HG03354 (cell line): ENCODE data around the gene UBQLN1.

Experiments
- ATAC-seq: cut with Tn5 transposase; IDR thresholded peaks from one replicate; pipeline ENCODE4 v1.9.1; 2021; ENCODE audit warnings: mild to moderate bottlenecking; ENCODE audit not compliant: unreplicated experiment, poor library complexity, severe bottlenecking

Gene UBQLN1

DNA sequence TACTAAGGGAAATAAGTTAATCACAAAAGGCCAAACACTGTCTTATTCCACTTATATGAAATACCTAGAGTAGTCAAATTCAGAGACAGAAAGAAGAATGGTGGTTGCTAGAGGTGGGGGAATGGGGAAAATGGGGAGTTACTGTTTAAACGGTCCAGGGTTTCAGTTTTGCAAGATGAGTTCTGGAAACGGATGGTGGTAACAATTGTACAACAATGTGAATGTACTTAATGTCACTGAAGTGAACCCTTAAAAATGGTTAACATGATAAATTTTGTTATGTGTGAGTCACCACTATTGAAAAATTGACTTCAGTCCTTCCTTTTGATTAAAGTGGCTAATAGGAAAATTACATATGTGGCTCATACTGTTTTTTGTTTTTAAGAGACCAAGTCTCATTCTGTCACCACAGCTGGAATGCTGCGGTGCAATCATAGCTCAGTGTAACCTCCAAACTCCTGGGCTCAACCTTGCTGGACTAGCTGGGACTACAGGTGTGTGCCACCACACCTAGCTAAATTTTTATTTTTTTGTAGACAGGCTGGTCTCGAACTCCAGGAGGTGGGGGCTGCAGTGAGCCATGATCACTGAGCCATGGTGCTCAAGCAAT lies 8.7 kb downstream of the UBQLN1 start:
- peak; percentile 46 for ATAC-seq

DNA sequence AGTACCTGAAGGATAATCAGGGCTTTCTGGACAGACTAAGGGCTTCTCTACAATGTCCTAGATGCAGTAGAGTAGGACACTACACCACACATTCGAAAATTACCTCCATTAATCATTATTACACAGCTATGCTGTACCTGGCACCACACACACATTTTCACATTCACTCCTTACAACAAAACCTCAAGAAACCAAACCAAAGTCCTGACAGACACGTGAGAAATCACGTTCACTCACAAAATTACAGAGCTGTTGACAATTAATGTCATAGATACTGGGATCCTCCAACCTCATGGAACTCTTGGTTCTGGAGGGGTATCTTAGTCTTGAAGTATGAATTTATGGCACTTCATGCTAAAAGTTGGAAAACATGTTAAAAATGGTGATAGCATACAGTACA lies 16.3 kb downstream of the UBQLN1 start:
- ATAC-seq, result no peak

GRCh38 chr9:83688921-83689320 lies 18.8 kb downstream of the UBQLN1 start:
- no peak for ATAC-seq

GRCh38 chr9:83681490-83681889 lies 26.3 kb downstream of the UBQLN1 start:
- ATAC-seq, result no peak

DNA sequence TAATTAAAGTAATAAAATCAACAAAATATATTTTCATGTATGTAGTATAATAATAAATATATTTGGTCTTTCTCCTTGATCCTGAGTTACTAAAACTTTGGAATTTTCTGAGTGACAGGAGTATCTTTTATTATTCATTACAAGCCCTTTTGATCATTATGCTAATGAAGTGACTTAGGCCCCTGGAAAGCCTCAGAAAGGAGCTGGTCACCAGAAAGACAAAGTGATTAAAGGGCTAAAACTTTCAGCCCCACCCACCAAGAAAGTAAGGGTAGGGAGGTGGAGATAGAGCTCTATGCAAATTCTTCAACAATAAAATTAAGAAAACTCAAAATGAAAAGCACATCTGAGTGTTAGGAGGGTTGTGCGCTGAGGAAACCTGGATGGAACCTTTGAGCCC lies 27.5 kb downstream of the UBQLN1 start:
- ATAC-seq, result no peak

DNA sequence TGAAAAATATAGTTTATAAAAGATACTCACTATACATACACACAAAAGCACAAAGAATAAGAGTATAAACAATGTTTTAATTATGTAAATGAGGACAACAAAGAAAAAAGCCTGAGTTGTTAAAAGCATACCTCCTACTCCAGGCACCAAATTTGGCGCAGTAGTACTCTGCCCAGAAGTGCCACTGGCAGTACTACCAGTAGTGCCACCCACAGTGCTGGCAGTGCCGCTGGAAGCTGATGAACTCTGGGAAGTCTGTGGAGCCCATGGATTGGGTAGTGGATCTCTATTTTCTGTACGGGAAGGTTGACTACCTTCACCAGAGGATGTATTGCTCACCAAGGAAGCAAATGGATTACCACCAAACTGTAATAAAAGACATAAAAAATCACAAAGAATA lies 30.2 kb downstream of the UBQLN1 start:
- no peak for ATAC-seq

DNA sequence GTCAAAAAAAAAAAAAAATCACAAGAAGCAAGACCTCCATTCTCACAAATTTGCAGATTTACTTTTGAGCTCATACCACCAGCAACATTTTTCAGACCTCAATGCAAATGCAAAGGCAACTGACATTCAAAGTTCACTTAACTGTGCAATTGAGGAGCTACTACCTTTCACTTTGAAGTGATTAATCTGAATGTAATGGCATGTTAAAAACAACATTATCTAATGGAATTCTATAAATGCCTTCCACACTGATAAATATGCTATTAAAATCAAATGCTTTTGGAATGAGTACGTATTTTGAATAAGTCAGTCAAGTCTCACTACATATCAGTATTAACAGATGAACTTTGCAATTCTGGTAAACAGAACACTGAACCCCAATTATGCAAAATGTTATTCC lies 32.3 kb downstream of the UBQLN1 start:
- ATAC-seq, result no peak

DNA sequence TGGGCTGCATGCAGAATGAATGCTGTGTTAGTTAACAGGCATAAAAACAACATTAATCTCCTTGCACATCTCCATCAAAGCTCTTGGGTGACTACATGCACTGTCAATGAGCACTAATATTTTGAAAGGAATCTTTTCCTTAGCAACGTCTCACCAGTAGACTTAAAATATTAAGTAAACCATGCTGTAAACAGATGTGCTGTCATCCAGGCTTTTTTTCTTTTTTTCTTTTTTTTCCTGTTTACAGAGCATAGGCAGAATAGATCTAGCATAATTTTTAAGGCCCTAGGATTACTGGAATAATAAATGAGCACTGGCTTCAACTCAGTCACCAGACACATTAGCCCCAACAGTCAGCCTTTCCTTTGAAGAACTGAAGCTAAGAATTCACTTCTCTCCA lies 36.3 kb downstream of the UBQLN1 start:
- no peak for ATAC-seq

DNA sequence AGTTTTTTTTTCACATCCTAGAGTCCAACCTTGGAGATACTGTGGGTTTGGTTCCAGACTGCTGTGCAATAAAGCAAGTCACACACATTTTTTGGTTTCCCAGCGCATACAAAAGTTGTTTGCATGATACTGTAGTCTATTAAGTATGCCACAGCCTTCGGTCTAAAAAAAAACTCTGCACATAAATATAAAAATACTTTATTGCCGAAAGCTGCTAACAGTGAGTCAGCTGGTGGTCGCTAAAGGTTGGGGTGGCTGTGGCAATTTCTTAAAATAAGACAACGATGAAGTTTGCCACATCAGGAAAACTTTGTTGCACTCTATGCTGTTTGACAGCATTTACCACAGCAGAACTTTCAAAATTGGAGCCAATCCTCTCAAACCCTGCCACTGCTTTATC lies 37.4 kb downstream of the UBQLN1 start:
- no peak for ATAC-seq

GRCh38 chr9:83669067-83669466 lies 38.7 kb downstream of the UBQLN1 start:
- no peak for ATAC-seq

- ATAC-seq, result peak; percentile 98
Measured at GRCh38 chr9:83665580-83666200, 42.1 kb downstream of the UBQLN1 start.

DNA sequence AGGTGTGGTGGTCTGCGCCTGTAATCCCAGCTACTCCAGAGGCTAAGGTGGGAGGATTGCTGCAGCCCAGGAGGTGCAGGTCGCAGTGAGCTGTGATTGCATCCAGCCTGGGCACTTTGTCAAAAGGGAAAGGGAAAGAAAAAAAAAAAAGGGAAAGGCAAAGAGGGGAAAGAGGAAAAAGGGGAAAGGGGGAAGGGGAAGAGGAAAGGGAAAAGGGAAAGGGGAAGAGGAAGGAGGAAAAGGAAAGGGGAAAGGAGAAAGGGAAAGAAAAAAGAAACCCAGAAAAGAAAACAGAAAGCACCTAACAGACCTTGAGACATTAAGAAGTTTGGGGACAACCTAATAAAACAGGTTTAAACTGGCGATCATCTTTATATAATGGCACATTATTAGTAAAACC lies 44.8 kb downstream of the UBQLN1 start:
- ATAC-seq, result no peak

GRCh38 chr9:83656952-83657351 lies 50.8 kb downstream of the UBQLN1 start:
- ATAC-seq, result no peak

GRCh38 chr9:83656032-83656680 lies 51.6 kb downstream of the UBQLN1 start:
- ATAC-seq, result peak; percentile 64

DNA sequence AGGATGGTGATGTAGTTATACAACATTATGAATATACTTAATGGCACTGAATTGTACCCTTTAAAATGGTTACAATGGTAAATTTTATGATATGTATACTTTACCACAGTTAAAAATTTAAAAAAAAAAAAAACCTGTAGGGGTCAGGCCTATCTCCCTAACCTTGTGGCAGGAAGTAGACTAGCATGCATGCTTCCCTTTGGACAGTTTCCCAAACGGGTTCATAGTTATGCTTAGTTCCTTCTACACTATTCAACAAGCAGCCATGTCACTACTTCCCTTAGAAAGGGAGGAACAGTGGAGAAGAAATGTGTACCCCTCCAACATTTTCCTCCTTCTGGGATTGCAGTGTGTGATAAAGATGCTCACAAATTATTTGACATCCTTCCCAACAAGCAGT lies 52.3 kb downstream of the UBQLN1 start:
- ATAC-seq, result no peak

GRCh38 chr9:83652433-83652832 lies 55.3 kb downstream of the UBQLN1 start:
- no peak for ATAC-seq

DNA sequence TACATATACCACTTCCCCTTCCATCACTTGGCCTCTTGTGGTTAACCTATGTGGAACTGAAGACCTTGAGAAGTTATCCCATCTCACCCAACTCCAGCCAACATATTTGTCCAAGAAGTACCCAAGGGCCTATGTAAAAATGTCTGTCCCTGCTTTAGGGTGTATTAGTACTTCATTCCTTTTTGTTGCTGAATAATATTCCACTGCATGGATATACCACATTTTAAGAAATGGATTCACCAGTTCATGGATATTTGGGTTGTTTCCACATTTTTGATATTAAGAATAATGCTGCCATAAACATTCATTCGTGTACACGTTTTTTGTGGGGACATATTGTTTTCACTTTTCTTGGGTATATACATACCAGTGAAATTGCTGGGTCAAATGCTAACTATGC lies 56.2 kb downstream of the UBQLN1 start:
- ATAC-seq, result no peak

- no peak for ATAC-seq
Measured at GRCh38 chr9:83649515-83649914, 58.2 kb downstream of the UBQLN1 start.

DNA sequence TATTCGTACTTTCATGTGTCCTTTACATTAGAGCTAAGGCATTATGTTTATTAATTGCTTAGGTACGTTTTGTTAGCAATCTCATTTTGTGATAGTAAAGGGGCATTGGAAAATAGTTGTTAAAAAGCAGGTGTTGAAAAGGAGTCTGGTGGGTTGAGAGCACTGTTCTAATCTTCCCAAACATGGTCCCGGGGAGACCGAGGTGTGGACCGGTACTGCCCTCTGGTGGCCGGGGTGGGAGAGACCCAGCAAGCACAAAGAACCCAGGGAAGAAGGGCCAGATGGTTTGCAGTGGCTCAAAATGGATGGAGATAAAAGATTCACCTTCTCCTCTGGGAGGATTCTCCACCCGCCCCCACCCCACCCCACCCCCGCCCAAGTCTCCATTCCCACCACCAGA lies 58.7 kb downstream of the UBQLN1 start:
- peak; percentile 68 for ATAC-seq

GRCh38 chr9:83646500-83647239 lies 61.1 kb downstream of the UBQLN1 start:
- ATAC-seq, result no peak

DNA sequence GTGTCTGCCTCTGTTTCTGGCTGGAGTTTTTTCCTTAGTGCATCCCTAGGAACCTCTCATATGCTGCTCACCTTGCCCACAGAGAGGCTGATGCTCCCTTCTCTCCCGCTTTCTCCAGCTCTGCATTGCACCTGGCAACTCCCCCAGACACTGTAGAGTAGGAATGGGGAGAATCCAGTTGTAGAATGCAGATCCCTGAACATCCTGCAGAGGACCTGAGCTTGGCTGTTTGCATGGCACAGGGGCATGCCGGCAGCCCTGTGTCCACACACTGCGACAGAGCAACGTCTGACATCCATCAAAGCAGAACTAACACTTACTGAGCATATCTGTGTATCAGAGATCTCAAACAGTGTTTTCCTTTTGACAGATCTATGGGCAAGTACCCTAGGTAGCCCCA lies 65.0 kb downstream of the UBQLN1 start:
- ATAC-seq, result no peak
